Endothelial cell of umbilical vein (primary cell): ENCODE results near the gene ACOD1. TPM values are rescaled to one million over a fixed set of nuclear protein-coding genes. Genes with fewer than 3 reads are reported as not detected.

Experiments used
- BruUV-seq: library from RNA; stranded (reverse); fragments of 400-500 nt; replicated peaks from 2 replicates; lab custom pipeline; 2021; lab: Mats Ljungman, UMichigan
- CTCF ChIA-PET: fragments of 300-600, 350-600 bp; sonication (Branson Sonifier 250); formaldehyde crosslinking; loops from one replicate; lab custom pipeline; 2021; ENCODE audit warnings: antibody characterized with exemption, inconsistent platforms; lab: Charles Lee
- POLR2A ChIA-PET: fragments of 300-600, 350-600 bp; sonication (Branson Sonifier 250); formaldehyde crosslinking; loops from one replicate; lab custom pipeline; 2021; ENCODE audit warnings: antibody characterized with exemption, inconsistent platforms; lab: Charles Lee
- DNase-seq: peaks from one replicate; pipeline ENCODE4 v3.0.0-alpha.2; 2011; ENCODE audit warnings: low read depth, low spot score
- FAIRE-seq: peaks from 2 replicates; lab custom pipeline; 2011; peaks lifted over from hg19 to GRCh38; lab: Jason Lieb, UNC
- H2AFZ ChIP-seq: 2 replicates; pipeline ENCODE4 v1.6.0; 2012; ENCODE audit warnings: low read depth, low read length, control low read depth, inconsistent platforms
- H3K27ac ChIP-seq: 2 replicates; pipeline ENCODE4 v1.5.1; 2011; ENCODE audit warnings: low read depth, mild to moderate bottlenecking, control low read depth, low read length, moderate library complexity; ENCODE audit not compliant: insufficient read depth
- H3K27me3 ChIP-seq, 2 experiments: 2 replicates each; pipeline versions ENCODE4 v1.6.0 to v1.6.1; 2011; ENCODE audit warnings: low read length in 2 of 2, mixed read lengths in 1 of 2; ENCODE audit not compliant: control insufficient read depth in 2 of 2, insufficient read depth in 2 of 2
- H3K36me3 ChIP-seq, 2 experiments: 2 replicates in 1 of 2; 3 replicates in 1 of 2; pipeline ENCODE4 v1.5.1; 2011; ENCODE audit warnings: low read length in 2 of 2, mild to moderate bottlenecking in 1 of 2, moderate library complexity in 1 of 2; ENCODE audit not compliant: control insufficient read depth in 2 of 2, insufficient read depth in 2 of 2; ENCODE audit errors: extremely low read depth in 1 of 2
- H3K4me1 ChIP-seq: 3 replicates; pipeline ENCODE4 v1.5.1; 2011; ENCODE audit warnings: mild to moderate bottlenecking, low read length; ENCODE audit not compliant: control insufficient read depth, insufficient read depth; ENCODE audit errors: extremely low read depth
- H3K4me2 ChIP-seq: 2 replicates; pipeline ENCODE4 v1.6.1; 2011; ENCODE audit warnings: low read length, control low read depth, mixed read lengths; ENCODE audit not compliant: insufficient read depth
- H3K4me3 ChIP-seq, 3 experiments: fragments of 200-600 bp in 1 of 3; sonication (generic), shearing (Covaris generic) in 1 of 3; replicated peaks in 1 of 3; 2 replicates each; pipeline ENCODE4 v1.5.1; 2011 to 2016; ENCODE audit warnings: control low read depth in 3 of 3, low read length in 3 of 3, mild to moderate bottlenecking in 2 of 3, inconsistent platforms in 1 of 3, low read depth in 1 of 3, moderate library complexity in 1 of 3; ENCODE audit not compliant: insufficient read depth in 1 of 3
- H3K79me2 ChIP-seq: 2 replicates; pipeline ENCODE4 v1.6.0; 2012; ENCODE audit warnings: low read length, inconsistent platforms; ENCODE audit not compliant: control insufficient read depth, insufficient read depth
- H3K9ac ChIP-seq: replicated peaks from 2 replicates; pipeline ENCODE3; 2011; ENCODE audit warnings: low read length, control low read depth; ENCODE audit not compliant: insufficient read depth; ENCODE audit errors: extremely low read depth
- H3K9me1 ChIP-seq: replicated peaks from 3 replicates; pipeline ENCODE4 v1.6.0; 2011; ENCODE audit warnings: mild to moderate bottlenecking, low read length; ENCODE audit not compliant: control insufficient read depth, insufficient read depth; ENCODE audit errors: extremely low read depth
- H3K9me3 ChIP-seq: replicated peaks from 2 replicates; pipeline ENCODE4 v1.5.1; 2012; ENCODE audit warnings: low read length, inconsistent platforms; ENCODE audit not compliant: control insufficient read depth, insufficient read depth
- H4K20me1 ChIP-seq: replicated peaks from 2 replicates; pipeline ENCODE3; 2011; ENCODE audit warnings: mild to moderate bottlenecking, low read length; ENCODE audit not compliant: control insufficient read depth, insufficient read depth; ENCODE audit errors: extremely low read depth
- CTCF ChIP-seq, 2 donors: IDR thresholded peaks; 1 replicate in 1 of 2; 2 replicates in 1 of 2; pipeline ENCODE4 v1.5.1; 2011; ENCODE audit warnings: low read length in 2 of 2, mild to moderate bottlenecking in 2 of 2, moderate library complexity in 2 of 2, control low read depth in 1 of 2, inconsistent platforms in 1 of 2, low read depth in 1 of 2; ENCODE audit not compliant: insufficient read depth in 1 of 2; ENCODE audit errors: extremely low read depth in 1 of 2
- EZH2 ChIP-seq: IDR thresholded peaks from 2 replicates; pipeline ENCODE4 v1.6.1; 2012; ENCODE audit warnings: borderline replicate concordance, low read depth, mild to moderate bottlenecking, moderate library complexity, low read length, inconsistent platforms; ENCODE audit not compliant: severe bottlenecking
- FOS ChIP-seq: IDR thresholded peaks from 2 replicates; pipeline ENCODE4 v1.6.1; 2011; ENCODE audit warnings: mild to moderate bottlenecking, low read length, moderate library complexity, borderline replicate concordance; ENCODE audit not compliant: insufficient read depth
- GATA2 ChIP-seq: IDR thresholded peaks from 2 replicates; pipeline ENCODE4 v1.7.0; 2011; ENCODE audit warnings: low read depth, mild to moderate bottlenecking, moderate library complexity, mixed read lengths, low read length; ENCODE audit not compliant: insufficient read length, insufficient read depth
- JUN ChIP-seq: IDR thresholded peaks from 2 replicates; pipeline ENCODE4 v1.6.1; 2011; ENCODE audit warnings: borderline replicate concordance, low read depth; ENCODE audit not compliant: insufficient read length, insufficient read depth
- MAX ChIP-seq: IDR thresholded peaks from 2 replicates; pipeline ENCODE4 v1.6.1; 2011; ENCODE audit not compliant: insufficient read depth, insufficient read length
- MYC ChIP-seq: IDR thresholded peaks from one replicate; pipeline ENCODE4 v1.6.1; 2011; ENCODE audit warnings: mild to moderate bottlenecking, low read depth, low read length
- POLR2A ChIP-seq: IDR thresholded peaks from 2 replicates; pipeline ENCODE4 v1.6.1; 2012; ENCODE audit warnings: low read depth, mild to moderate bottlenecking, control low read depth, low read length
- POLR2AphosphoS5 ChIP-seq: IDR thresholded peaks from 2 replicates; pipeline ENCODE4 v1.6.1; 2012; ENCODE audit warnings: low read depth, mild to moderate bottlenecking, control low read depth, low read length, moderate library complexity; ENCODE audit not compliant: insufficient read depth
- dilution Hi-C: fragments of 300-500 bp; cut with MboI; formaldehyde crosslinking; loops from one replicate; pipeline ENCODE4 v1.15.0; 2019; ENCODE audit warnings: low sequenced_read_pairs; ENCODE audit not compliant: extremely low pct_ligation_motif_present
- intact Hi-C: fragments of 100-400 bp; cut with micrococcal nuclease; formaldehyde crosslinking; loops from one replicate; pipeline ENCODE4 v1.10.0; 2022
- polyA plus RNA-seq, 4 experiments: library from polyadenylated mRNA; depleted of rRNA in 3 of 4; stranded (reverse) in 3 of 4; unstranded in 1 of 4; fragments of >200 nt; gene quantifications; 2 replicates each; pipeline versions ENCODE4 v1.2.1 to v1.2.3, GENCODE V29; 2011 to 2012; ENCODE audit warnings: missing spikeins in 1 of 4
- total RNA-seq: library from RNA; stranded (reverse); gene quantifications from 2 replicates; pipeline ENCODE4 v1.2.3, GENCODE V29; 2021

ACOD1 gene
- total and polyA plus RNA-seq, 2 donors (not counting 3 experiments of a cell fraction or from before 2014, with no cell fraction given), result not detected

GRCh38 chr13:76965759-76966421 lies 17.6 kb downstream of the ACOD1 start:
- no peak for TF ChIP-seq CTCF (IDR thresholded peaks at IDR 0.05; ENCODE audit: extremely low read depth in 1 of 2, insufficient read depth in 1 of 2, low read depth in 1 of 2, low read length in 2 of 2)
- TF ChIP-seq FOS, result no peak
- TF ChIP-seq POLR2AphosphoS5, result no peak
- no peak for TF ChIP-seq GATA2
- H3K27me3 ChIP-seq, result peaks cover 0 to 3% of the 10 kb centered on the region in 2 experiments
- H3K4me1 ChIP-seq, result no peaks in the 10 kb centered on the region
- no peak overlapping the region for H3K4me2 ChIP-seq
- H3K9me1 ChIP-seq, result no peaks in the 10 kb centered on the region
- FAIRE-seq, result no peak
- no TSS peak for BruUV-seq
- no peak overlapping the region for H3K27ac ChIP-seq
- POLR2A ChIA-PET, result no interaction called here
- no peak overlapping the region for H3K4me3 ChIP-seq
- intact Hi-C loops (no loop called here), dilution Hi-C loops (no loop called here)
- DNase-seq, result peak; percentile 21
- H2AFZ ChIP-seq, result no peak overlapping the region
- H3K9ac ChIP-seq, result no peak overlapping the region
- H3K79me2 ChIP-seq, result no peaks in the 10 kb centered on the region
- no peaks in the 10 kb centered on the region for H3K36me3 ChIP-seq
- no peaks in the 10 kb centered on the region for H3K9me3 ChIP-seq
- no peaks in the 10 kb centered on the region for H4K20me1 ChIP-seq
- CTCF ChIA-PET, result no interaction called here

- Histone ChIP-seq H3K36me3 (no peaks in the 10 kb centered on the region), H3K27ac (no peak overlapping the region), H4K20me1 (no peaks in the 10 kb centered on the region), H3K9ac (no peak overlapping the region), H3K79me2 (no peaks in the 10 kb centered on the region), H3K9me3 (no peaks in the 10 kb centered on the region), H3K9me1 (no peaks in the 10 kb centered on the region), H2AFZ (no peak overlapping the region), H3K27me3 (peaks cover 0 to 5% of the 10 kb centered on the region in 2 experiments), H3K4me2 (no peak overlapping the region), H3K4me1 (no peaks in the 10 kb centered on the region), H3K4me3 (no peak overlapping the region)
- ChIA-PET POLR2A (no interaction called here), CTCF (no interaction called here)
- no peak for FAIRE-seq
- no peak for DNase-seq
- TF ChIP-seq GATA2 (no peak), FOS (no peak), POLR2AphosphoS5 (no peak), JUN (no peak), MYC (no peak), POLR2A (no peak), CTCF (IDR thresholded peaks at IDR 0.05; ENCODE audit: extremely low read depth in 1 of 2, insufficient read depth in 1 of 2, low read depth in 1 of 2, low read length in 2 of 2) (no peak), EZH2 (no peak), MAX (no peak)
- intact Hi-C loops (no loop called here), dilution Hi-C loops (no loop called here)
- no TSS peak for BruUV-seq
These were observed 18.7 kb downstream of the ACOD1 start for GRCh38 chr13:76967031-76967430.
